ENCODE data around the gene CFAP46. TPM values are rescaled to one million over a fixed set of nuclear protein-coding genes. Genes with fewer than 3 reads are reported as not detected.
A peak's percentile ranks its signal among the peaks of the same experiment; 100 is the strongest.
"Not testable (repeated sequence)": the region's sequence is repeated elsewhere in the genome, so short reads cannot be mapped to it uniquely, and the experiment has no call there.

Gene CFAP46
- total RNA-seq, 1 donor from 2014 or later = 0.41 TPM

DNA sequence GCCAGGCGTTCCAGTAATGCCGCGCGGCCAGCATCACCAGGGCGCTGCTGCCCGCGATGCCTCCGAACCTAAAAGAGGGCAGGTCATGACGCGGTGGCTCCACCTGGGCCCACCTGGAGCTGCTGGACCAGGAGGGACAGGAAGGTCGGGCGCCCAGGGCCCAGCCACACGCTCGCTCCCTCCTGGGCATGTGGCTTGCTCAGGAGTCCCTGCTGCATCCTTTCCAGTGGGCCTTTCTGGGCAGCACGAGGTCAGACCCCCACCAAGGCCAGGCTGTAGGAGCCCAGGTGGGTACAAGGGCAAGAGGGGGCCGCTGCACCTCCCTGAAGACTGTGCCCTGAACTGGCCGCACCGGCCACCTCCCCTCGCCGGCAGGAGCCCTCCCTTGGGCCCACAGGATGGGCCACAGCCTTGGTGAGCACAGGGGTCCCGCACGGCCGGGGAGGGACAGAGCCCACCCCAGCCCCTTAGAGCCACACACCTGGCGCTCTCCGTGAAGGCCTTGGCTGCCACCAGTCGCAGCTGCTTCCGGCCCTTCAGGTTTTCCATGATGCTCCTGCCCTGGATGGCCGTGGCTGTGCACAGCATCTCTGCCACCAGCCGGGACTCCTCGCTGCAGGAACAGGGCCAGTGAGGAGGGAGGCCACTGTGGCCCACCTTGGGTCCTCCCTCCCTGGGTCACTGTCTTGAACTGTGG lies 43.2 kb downstream of the CFAP46 start:
- DNase-seq = no peak

DNA sequence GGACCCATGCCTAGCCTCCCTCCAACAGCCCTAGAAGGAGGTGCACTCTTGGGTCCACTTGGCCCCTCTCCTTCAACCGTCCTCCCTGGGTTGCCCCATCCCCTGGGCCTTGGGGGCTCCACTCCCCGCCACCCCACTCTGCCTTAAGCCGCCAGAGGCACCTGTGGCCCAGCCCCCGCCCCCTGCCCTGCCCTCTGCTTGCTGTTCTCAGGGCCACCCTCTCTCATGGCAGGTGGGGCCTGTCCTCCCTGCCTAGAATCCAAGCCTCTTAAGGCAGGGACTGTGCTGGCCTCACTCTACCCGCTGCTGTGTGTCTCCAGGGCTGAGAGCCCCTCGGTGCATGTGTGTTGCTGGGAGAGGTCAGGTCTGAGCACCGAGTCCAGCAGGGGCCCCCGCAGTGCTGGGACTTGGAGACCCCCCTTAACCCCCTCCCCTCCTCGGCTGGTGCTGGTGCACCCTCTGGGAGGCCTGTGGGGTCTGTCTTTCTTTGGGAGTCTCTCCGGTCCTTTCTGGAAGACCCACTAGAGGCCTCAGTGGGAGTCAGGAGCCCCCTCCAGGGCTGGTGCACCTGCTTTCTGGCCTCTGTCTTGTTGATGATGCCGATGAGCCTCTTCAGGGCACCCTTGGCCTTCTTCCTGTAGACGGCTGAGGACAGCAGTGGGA lies 43.8 kb downstream of the CFAP46 start:
- DNase-seq = no peak

DNA sequence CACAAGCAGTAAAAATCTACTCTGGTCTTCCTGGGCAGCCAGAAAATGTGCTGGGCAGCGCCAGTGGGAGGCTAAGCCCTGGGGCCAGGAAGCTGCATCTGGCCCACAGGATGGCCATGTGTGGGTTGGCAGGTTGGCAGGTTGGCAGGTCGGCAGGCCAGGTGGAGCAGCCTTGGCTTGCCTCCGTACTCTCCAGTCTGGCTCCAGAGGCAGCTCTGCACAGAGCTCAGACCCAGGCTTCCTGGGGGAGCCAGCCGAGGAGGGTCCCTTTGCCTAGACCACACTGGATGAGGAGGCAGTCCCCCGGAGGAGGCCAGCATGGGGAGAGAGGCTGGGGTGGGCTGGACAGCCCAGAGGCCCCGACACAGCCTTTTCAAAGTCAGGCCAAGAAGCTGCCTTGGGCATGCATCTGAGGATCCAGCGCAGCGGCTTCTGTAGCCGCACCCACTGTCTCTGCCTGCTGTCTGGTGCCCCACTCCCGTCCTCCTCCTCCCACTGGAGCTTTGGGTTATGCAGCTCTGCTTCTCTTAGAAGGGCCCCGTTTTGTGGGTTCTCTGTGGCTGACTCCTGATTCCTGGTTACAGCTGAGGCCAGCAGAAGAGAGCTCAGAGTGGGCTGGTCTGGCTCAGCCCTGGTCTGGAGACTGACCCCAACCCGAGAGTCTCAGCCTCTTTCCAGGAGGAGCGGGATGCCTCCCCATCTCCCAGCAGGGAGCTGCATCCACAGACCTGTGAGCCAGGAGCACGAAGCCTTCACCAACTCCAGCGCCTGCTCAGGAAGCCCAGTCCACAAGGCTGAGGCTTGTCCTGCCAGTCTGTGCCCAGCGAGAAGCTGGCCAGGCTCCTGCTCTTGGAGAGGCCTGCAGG lies 44.6 kb downstream of the CFAP46 start:
- no peak for DNase-seq

- DNase-seq = not testable (repeated sequence)
These were observed 48.6 kb downstream of the CFAP46 start for GRCh38 chr10:132893786-132894185.

DNA sequence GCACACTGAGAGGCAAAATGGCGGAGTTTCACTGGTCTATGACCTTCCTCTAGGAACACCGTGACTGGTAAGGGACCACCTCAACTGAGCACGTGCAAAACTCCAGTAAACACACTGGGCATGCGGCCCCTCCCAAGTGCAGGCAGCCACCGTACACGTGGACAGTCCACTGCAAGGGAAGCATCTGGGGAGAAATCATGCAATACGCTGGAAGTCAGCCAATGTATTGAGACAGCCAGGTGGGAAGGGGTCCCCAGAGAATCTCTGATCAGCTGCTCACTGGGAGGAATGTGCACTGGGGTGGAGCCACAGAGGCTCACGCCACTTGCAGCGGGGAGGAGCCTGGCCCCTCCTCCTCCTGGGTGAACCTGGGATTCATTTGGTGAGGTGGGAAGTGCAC lies 49.3 kb downstream of the CFAP46 start:
- DNase-seq = peak; percentile 65

- DNase-seq = peak; percentile 73
These were observed 50.4 kb downstream of the CFAP46 start for GRCh38 chr10:132892004-132892403.

GRCh38 chr10:132891368-132891767 lies 51.0 kb downstream of the CFAP46 start:
- peak; percentile 68 for DNase-seq

DNA sequence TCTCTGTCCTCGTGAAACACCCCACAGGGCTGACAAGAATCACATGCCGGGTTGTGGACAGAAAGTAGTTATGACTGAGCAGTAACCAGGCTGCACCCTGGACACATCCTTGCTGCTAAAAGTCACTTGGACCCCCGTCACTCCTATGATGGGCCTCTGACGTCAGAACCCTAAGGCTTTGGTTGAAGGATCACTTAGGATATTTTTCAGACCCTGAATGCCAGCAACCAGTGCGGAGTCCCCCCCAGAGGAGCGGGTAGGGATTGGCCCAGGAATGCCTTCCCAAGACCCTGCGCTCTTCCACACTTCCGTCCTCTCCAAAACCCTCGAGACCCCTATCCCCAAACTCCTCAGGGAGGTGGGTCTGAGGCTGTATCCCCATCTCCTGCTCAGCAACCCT lies 52.1 kb downstream of the CFAP46 start:
- DNase-seq = no peak

DNA sequence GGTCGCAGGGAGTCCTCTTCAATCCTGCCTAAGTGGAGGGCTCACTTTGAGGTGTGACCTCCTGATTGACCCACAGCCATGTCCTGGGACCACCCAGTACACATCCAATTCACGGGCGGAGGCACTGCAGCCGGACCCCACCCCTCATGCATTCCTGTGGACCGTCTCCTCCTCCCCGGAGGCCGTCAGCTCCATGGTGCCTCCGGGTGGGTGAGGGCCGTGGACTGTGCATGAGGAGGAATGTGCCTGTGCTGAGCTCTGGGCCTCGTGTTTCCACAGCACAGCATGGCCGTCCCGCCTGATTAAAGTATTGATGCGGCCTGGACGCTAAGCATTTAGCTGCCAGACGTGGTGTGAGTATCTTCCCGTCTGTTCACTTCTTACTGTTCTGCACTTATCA lies 52.8 kb downstream of the CFAP46 start:
- no peak for DNase-seq

DNA sequence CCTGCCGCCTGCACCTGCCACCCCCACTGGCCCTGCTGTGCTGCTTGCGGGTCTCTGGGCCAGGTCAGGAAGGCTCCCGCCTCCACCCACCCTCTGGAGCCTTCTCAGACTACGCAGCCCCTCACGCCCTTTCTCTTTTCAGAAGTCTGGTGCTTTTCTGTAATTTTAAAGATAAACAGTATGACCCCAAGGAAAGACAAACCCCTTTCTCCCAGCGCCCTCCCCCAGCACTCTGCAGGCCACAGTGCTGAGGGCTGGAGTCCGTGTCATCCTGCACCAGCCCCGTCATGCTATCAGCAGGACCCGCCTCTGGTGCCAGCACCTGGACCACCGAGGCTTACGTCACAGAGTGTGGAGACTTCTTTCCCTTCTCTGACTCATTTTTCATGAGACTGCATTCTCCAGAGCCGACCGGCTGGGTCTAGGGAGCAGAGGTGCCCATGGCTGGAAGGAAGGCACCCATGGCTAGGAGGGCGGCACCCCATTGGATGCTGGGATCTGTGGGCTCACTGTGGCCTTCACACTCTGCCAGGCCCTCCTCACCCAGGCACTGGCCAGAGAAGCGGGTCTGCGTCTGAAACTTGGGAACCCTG lies 53.4 kb downstream of the CFAP46 start:
- DNase-seq = no peak

DNA sequence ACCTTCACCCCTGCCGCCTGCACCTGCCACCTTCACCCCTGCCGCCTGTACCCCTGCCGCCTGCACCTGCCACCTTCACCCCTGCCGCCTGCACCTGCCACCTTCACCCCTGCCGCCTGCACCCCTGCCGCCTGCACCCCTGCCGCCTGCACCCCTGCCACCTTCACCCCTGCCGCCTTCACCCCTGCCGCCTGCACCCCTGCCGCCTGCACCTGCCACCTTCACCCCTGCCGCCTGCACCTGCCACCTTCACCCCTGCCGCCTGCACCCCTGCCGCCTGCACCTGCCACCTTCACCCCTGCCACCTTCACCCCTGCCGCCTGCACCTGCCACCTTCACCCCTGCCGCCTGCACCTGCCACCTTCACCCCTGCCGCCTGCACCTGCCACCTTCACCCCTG lies 53.9 kb downstream of the CFAP46 start:
- not testable (repeated sequence) for DNase-seq

DNA sequence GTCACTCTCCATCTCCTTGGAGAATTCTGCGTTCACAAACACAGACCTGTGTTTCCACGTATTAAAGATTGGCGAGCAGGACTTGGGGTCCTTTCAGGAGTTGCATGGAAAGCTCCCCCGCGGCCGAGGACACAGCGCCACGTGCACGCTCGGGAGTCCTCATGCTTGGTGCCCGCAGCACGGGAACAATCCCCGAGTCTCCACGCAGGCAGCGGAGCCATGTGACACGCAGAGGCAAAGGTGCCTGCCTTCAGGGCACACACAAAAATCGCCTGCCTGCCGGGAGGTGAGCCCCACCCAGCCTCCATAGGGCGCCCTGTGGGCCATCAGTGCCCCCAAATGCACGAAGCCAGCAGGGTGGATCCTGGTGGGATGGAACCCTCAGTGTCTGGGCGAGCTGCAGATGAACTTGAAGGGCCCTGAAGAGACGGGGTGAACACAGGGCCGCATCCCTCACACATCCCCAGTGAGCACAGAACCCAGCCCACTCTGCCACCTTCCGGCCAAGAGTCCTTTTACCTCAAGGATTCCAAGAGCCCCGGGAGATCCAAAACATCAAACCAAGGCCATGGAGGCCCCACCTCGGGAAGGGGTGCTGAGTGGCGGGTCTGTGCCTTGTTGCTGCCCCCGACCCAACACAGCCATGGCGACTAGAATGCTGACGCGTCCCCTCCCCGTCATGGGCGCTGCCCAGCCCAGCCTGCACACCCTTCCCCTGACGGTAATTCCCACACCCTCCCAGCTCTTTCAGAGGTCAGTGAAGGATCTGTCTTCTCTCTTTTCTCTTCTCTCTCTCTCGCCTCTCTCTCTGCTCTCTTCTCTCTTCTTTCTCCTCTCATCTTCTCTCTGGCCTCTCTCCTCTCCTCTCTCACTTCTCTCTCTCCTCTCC lies 55.9 kb downstream of the CFAP46 start:
- DNase-seq = no peak

DNA sequence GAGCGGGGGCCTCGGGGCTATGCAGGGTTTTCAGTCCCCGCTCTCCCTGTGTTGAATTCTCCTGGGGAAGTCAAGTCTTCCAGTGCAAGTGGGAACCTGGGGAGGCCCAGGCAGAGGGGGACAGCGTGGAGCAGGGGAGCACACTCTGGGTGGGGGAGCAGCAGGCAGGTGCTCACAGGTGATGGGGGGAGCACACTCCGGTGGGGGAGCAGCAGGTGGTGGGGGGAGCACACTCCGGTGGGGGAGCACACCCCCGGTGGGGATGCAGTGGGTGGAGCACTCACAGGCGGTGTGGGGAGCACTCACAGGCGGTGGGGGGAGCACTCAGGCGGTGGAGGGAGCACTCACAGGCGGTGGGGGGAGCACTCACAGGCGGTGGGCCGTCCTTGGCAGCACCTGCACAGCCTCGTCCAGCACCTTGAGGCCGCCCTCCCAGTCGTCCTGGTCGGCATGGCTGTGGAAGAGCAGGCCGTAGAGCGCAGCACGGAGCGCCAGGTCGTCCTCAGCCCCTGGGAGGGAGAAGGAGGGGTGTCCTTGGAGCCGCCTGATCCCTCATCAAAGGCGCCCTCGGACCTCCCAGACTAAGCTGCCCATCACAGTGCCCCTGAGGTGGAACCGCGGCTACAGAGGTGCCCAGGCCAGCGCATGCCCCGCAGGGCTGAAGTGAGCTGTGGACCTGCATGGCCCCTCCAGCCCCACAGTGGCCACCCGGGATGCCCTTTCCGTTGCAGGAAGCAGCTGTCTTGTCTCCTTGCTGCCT lies 56.7 kb downstream of the CFAP46 start:
- no peak for DNase-seq

DNA sequence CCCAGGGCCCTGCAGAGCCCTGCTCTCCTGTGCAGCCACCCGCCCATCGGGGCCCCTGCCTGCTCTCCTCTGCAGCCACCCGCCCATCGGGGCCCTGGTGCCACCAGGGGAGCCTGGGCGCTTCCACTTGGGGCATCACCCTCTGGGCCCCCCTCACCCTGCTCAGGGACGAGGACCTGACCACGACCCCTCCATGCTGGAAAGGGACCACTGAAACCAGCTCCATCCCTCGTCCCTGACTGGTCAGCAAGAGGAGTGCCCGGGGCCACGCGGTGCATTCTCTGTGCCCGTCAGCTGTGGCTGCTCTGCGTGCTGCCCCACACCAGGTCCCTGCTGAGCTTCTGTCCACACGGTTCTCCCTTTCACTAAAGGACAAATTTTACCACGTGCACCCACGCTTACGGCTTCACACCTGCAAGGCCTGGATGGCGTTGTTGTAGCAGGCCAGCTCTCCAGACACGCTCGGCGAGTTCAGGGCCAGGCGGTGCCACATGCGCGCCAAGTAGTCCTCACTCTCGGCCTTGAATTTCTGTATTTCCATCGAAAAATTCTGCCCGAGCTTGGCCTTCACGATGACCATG lies 57.6 kb downstream of the CFAP46 start:
- no peak for DNase-seq

DNA sequence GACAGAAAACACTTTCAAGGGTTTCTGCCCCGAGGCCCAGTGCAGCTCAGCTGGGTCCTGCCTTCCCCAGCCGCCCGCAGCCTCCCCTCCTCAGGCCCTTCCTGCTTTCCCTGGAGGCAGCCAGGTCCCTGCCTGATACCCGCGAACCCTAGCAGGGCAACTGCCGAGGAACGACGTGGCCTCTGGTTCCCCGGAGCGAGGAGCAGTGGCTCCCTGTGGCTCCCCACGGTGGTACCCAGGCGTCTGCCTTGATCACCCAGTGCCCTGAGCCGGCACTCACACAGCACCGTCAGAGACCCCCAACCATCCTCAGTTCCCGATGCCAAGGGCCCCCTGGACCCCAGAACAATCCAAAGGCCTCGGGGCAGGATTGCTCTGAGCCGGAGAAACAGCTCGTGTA lies 58.3 kb downstream of the CFAP46 start:
- DNase-seq = no peak

DNA sequence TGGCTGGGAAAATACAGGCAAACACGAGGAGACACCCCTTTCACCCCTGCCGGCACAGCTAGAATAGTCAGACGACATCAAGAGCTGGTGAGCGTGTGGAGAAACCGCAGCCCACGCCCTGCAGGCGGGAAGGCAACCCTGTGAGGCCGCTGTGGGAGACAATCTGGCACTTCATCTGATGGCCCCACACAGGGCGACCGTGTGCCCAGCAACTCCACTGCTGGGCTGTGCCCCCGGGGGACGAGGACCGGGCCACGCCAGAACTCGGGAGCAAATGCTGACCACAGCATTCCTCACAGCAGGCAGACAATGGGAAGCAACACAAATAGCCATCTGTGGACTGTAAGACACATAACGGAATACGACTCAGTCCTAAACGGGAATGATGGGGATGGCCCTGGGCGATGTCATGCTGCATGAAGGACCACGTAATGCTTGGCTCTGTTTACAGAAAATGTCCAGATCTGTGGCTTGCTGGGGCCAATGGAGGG lies 58.9 kb downstream of the CFAP46 start:
- DNase-seq = no peak

- no peak for DNase-seq
These were observed 60.1 kb downstream of the CFAP46 start for GRCh38 chr10:132882069-132882951.

GRCh38 chr10:132881186-132881920 lies 61.0 kb downstream of the CFAP46 start:
- no peak for DNase-seq
